Hindlimb muscle (tissue), 1 donor: Measurements from ENCODE around the gene AATF. TPM values are rescaled to one million over a fixed set of nuclear protein-coding genes. Genes with fewer than 3 reads are reported as not detected.

ENCODE experiments used
- DNase-seq: peaks from one replicate; pipeline ENCODE4 v3.0.0-alpha.2; 2013
- polyA plus RNA-seq: library from polyadenylated mRNA; unstranded; fragments of 120-200 nt; gene quantifications from one replicate; pipeline ENCODE4 v1.2.1, GENCODE V29; 2013; ENCODE audit not compliant: insufficient read length

Gene AATF
- polyA plus RNA-seq, 1 donor = 23.6 TPM

DNA sequence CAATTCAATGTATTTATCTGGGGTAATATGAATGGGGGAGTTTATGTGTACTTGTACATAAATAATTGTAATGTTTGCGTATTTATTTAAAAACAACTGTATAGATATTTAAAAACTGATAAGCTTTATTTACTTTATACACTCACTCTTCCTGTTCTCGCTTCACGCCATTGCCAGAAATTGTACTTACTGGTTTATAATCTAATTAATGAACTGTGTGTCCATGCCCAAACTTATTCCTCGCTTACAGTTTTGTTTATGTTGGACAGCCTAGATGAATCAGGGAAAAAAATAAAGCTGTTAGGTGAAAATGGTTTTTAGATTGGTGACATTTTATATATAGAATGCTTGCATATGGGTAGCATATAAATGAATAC, 30.8 kb downstream of the AATF start:
- no peak for DNase-seq

DNA sequence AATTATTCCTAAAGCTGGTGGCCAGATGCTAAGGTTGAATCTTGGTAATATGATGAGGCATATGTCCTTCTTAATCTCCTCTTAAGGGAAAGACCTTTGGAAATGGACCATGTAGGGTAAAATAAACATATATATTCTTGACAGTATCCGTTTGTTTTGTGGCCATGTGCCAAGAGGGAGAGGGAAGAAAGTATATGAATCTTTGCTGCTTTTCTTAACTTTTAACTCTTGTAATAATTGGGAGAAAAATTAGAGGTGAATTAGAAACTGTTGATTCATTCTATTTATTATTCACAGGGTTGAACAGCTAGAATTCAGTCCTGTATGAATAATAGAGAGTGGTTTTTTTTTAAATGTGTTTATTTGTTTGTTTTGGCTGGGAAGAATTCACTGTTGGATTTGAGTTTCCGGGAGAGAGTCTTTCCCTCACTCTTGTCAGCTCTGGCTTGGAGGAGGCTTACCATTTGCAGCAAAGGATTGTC, 31.6 kb downstream of the AATF start:
- no peak for DNase-seq

DNA sequence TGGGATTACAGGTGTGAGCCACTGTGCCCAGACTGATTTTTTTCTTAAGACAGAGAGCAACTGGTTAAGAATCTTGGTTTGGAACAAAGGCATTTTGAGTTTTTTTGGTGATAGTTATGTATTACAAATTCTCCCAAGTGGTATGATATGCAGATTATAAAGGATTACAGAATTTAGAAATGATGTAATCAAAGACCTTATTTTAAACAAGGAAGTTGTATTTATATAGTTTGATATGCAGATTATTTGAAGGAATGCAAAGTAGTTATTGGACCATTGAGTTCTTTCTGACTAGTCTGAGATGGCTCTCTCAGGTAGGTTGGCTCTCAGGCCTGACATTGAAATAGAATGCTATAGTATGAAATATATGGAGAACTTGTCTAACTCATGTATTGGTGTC, 34.9 kb downstream of the AATF start:
- DNase-seq = no peak

DNA sequence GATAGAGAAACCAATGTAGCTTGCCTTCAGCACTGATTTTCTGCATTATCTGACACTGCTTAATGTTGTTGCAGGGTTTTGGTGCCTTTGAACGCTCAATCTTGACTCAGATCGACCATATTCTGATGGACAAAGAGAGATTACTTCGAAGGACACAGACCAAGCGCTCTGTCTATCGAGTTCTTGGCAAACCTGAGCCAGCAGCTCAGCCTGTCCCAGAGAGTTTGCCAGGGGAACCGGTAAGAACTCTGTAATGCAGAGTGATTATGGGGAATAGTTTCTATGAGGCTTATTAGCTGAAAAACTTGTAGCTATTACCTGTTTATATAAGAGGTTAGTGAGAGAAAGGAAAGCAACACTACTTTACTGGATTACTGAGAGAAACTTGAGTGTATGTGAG, 40.4 kb downstream of the AATF start:
- DNase-seq = no peak

DNA sequence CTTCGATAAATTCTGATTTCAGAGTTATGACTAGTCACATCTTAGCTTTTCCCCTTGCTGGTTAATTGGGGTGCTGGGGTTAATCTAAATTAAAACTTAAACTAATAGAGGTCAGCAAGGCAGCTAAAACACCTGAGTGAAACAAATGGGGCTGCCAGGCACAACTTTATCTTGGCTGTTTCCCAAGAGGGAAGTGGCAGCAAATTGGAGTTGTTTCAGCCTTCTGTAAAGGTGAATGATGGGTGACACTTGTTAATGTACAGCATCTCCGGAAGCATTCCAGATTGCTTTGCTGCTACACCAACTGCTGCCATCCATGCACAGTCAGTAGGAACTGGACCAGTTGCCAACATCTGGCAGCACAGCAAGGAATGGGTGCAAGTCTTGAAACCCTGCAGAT, 43.9 kb downstream of the AATF start:
- DNase-seq = no peak

DNA sequence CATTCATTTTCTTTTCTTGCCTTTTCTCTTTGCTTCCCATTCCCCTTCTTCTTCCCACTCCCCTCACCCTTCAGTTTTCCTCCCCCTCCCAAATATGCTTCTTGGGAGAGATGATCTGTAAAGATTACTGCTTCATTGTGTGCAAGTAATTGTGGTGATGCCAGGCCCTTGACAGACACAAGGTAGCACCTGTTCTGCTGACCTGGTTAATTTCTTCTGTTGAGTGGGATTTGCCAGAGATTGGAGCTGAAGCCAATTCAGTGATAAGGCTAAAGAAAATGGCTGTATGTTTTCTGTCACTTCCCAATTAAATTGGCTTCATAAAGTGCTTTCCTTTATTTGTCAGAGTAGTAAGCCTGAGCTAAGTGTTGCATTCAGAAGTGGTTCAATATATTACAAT, 44.5 kb downstream of the AATF start:
- DNase-seq = no peak

DNA sequence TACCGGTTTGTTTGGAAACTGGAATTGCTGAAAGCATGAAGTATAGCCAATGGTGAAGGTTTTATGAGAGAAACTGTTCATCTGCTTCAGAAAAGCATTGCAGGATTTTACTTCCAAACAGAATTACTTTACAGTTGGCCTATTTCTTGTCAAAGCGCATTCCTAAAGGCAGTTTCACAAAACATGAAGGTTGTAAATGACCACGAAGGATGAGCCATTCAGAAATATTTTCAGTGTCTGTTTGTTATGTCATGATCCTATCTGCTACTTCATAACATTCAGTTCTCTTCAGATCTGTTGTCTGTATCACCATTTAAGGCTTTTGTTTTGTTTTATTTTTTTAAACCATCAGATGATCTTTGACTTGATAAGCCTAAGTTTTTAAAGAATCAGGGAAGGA, 45.7 kb downstream of the AATF start:
- DNase-seq = no peak

DNA sequence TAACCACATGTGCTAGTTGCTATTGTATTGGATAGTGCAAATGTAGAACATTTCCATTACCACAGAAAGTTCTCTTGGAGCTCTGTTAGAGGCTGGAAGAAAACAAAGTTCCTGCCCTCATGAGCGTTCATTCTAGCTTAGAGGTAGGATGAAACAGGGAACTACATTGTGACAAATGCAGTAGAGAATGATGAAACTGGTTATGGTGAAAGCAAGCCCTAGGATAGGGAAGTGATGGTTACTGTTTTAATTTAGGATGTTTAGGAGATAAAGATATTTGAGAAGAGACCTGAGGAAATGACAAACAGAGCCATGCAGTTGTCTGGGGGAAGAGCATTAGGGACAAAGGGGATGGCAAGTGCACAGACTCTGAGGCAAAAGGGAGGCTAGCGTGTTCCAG, 50.7 kb downstream of the AATF start:
- DNase-seq = no peak

DNA sequence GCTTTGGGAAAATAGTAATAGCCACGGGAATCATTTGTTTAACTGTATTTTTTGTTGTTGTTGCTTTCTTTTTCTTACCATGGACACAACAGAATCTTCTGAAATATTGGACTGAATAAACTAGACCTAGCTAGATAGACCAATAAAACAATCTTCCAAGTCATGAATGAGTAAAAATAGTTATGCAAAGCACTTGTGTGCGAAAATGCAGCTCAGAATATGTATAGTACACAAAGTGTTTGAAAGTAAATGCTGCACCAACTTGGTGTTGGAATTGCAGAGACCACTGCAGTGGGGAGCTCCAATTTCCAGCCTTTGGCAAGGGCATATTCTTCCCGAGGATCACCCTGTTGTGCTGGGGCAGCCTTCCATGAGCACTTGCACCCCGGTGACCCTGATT, 68.0 kb downstream of the AATF start:
- DNase-seq = no peak

DNA sequence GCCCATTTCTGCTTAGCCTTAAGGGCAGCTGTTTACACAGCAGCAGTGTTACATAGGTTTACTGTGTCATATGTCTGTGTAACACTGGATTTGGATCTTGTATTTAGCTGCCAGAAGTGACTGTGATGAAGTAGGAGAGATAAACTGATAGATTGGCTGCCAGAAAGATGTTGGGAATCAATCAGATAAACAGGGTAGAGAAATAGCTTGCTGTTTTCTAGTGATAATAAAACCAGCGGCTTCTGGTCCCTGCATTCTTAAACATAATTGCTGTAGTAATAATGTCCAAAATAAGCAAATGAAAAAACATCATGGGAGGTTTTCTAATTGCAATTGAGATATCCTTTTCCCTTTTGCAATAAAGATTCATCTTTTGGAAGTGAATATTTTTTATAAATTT, 68.7 kb downstream of the AATF start:
- DNase-seq = no peak

DNA sequence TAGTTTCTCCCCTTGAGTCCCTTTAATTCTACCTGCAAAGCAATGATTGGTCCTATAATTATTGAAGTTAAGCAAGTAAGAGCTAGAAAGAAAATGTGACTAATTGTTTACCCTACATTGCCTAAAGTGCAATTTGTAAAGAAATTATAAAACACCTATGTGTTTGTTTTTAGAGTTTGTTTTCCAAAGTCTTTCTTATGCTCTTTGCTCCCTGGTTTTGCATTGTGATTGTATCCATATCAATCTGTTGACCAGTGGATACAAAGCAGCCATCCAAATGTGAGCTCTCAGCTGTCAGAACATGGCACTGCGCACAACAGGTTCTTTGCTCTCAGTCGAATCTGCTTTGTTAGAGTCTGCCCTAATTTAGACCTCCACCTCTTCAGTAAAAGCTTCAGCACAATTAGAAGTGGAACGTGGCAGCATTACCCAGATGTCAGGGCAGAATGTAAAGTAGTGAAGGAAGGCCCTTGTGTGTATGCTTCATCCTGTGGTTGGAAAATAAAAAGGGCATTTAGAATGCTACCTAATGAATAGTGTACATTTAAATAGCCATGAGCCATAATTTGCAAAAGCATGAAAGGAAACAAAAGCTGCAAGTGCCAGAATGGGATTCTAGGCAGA, 70.5 kb downstream of the AATF start:
- no peak for DNase-seq

DNA sequence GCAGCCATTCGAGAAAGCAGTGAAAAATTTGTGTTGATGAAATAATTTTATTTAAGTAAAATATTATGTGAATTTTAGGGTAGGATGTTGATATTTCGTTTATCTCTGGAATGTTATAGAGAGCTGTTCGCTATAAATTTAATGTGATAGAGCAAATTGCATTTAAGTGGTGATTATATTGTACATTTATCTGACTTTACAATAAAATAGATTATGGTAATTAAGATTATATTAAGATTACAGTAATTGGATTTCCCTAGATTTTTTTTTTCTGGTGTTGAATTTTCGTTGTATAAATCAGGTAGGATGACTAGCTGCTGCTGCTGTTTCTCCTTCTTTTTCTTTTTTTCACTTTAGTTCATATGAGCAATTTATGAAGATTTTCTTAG, 71.0 kb downstream of the AATF start:
- no peak for DNase-seq

DNA sequence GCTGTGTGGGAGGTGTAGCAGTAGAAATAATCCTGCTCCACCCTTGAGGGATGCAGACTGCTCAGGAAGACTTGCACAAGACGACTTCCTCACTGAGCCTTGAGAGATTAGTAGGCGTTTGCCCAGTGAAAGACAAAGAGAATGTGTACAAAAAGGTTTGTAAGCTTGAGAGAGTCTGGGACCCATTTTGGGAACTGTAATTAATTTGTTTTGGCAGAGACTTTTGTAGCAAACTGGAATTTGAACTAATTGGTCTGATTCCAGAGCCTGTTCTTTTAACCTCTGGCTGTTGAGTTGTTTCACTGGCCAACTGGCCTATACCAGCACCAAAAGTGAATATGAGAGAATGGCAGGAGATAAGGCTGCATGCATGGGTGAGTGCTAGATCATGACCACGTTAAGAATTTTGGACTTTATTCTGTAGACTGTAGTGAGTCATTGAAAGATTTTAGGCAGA, 75.5 kb downstream of the AATF start:
- DNase-seq = no peak

DNA sequence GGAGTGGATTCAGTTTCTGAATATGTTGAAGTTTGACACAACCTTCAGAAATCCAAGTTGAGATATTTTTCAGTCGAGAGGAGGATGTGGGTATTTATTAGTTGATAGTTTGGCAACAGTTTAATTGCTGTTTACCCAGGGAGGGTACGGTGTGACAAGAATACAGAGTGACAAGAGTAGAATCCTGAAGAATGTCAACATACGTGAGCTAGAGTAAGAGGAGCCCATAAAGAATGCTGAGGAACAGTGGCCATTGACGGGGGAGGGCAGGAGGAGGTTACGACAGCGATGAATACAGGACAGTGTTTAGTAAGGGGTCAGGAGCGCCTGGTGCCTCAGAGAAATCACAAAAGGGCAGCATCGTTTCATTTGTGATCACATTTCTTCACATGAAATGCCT, 76.5 kb downstream of the AATF start:
- DNase-seq = no peak

DNA sequence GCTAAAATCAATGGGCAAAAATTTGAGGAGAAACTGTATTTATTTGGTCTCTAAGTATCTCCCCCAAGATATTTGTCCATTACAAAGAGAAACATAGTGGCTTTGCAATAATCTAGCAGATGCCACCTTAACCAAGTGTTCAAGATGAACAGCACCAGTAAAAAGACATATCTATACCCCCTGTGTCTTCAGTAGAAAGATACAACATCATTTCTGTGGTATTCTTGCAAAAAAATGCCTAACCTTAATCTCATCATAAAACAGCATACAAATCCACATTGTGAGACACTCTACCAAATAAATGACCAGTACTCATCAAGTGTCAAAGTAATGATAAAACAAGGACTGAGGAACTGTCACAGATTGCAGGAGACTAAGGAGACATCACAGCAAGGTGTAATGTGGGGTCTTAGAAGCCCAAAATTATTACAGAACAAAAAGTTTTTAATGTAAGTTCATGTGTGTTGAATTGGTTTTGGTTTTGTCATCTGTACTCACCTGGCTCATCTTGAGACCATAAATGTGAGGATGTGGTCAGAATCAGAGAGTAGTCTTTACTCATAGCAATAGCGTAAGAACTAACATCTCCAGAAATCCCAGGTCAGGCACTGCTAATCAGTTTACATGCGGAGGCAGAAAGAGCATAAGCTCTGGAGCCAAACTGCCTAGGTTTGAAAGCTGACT, 77.2 kb downstream of the AATF start:
- no peak for DNase-seq

DNA sequence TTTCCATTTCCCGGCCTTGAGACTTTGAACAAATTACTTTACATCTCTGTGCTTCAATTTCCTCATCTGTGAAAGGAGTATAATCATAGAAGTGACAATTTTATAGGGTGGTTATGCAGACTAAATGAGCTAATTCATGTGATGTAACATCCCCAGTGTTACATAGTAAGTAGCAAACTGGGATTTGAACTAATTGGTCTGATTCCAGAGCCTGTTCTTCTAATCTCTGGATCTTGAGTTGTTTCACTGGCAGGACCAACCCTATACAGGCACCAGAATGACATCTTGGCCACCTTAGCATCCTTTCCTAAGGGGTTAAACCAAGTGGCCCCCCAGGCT, 77.7 kb downstream of the AATF start:
- no peak for DNase-seq

DNA sequence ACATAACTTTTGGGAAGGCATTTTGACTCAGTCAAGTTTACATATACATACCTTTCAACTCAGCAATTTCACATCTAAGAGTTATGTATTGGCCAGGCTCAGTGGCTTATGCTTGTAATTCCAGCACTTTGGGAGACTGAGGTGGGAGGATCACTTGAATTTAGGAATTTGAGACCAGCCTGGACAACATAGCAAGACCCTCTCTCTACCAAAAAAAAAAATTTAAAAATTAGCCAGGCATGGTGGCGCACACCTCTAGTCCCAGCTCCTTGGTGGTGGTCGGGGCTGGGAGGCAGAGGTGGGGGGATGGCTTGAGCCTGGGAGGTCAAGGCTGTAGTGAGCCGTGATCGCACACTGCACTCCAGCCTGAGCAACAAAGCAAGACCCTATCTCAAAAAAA, 79.3 kb downstream of the AATF start:
- DNase-seq = no peak

DNA sequence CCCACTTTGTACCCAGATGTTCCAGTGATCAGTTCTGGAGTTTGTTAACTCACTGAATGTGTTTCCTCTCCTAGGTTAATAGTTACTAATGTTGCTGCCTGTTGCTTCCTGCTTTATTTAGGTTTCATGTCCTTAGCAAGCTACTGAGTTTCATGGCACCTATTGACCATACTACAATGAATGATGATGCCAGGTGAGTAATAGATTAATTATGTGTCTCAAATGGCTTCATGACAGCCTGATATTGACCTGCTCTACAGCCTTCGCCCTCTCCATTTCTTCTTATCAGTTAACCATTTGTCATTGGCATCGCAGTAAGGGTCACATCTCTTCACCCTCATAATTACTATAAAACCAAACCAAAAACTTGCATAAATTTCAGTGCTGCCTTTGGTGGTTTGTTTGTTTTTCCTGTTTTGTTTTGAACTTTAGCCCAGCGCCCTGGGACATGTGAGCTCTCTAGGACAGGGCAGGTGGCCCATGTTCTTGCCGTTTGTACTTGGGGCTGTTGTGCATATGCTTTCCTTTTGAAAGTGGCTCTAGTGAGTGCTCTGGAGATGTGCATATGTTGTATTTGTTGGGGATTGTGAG, 82.8 kb downstream of the AATF start:
- no peak for DNase-seq

DNA sequence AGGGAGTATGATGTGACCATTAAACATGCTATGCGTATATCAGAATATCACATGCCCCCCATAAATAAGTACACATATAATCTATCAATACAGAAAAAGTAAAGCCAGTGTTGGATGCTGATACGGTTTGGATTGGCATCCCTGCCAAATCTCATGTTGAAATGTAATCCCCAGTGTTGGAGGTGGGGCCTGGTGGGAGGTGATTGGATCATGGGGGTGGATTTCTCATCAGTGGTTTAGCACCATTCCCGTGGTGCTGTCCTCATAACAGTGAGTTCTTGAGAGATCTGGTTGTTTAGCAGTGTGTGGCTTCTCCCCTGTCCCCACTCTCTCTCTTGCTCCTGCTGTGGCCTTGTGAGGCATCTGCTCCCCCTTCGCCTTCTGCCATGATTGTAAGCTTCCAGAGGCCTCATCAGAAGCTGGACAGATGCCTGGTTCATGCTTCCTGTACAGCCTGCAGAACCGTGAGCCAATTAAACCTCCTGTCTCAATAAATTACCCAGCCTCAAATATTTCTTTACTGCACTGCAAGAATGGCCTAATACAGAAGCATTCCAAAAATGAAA, 88.9 kb downstream of the AATF start:
- no peak for DNase-seq

DNA sequence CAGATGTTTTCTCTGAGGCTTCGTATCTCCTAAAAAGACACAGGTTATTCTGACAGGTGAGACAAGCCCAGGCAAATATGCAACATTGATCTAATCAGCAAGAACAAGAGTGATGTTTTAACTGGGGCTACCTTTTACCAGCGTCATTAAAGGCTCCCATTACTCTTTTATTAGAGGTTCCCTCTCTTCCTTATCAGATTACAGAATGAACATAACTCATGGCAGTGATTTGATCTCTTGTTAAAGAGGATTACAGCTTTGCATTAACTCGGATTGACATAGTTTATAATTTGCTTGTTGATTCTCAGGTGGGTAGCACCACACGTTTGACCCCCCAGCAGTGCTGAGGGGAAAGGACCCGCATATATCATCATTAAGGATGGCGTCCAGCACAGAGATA, 90.5 kb downstream of the AATF start:
- DNase-seq = no peak

DNA sequence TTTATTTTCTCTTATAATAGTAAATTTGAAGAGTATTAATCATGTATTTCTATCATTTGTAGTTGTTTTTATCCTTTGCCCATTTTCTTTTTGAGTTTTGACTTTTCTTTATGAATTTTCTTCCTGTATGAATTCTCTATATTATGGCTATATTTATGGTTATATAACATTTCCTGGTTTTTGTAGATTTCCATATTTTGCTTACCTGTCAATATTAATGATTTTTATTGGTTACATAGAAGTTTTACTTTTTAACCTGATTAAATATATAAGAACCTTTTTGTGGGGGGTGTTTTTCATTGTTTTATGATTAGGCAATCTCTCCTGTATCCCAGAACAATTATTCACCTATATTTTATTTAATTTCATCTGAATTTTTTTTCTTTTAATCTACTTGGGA, 93.2 kb downstream of the AATF start:
- no peak for DNase-seq

DNA sequence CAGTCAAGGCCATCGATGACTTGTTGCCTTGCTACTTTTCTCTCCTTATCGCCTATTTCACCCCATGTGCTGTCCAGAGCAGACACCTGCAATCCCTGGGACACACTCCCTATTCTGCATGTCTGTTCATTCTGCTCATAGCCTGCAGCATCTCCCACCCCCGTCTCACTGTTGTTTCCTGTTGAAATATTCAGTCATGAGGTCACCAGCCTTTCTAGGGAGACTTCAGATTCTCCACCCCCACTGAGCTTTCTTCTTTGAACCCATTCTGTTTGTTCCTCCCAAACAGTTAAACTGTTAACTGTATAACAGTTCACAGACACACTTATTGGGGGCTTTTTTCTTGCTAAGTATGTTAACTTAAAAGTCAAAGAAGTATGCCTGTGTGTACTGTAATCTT, 94.4 kb downstream of the AATF start:
- DNase-seq = no peak

DNA sequence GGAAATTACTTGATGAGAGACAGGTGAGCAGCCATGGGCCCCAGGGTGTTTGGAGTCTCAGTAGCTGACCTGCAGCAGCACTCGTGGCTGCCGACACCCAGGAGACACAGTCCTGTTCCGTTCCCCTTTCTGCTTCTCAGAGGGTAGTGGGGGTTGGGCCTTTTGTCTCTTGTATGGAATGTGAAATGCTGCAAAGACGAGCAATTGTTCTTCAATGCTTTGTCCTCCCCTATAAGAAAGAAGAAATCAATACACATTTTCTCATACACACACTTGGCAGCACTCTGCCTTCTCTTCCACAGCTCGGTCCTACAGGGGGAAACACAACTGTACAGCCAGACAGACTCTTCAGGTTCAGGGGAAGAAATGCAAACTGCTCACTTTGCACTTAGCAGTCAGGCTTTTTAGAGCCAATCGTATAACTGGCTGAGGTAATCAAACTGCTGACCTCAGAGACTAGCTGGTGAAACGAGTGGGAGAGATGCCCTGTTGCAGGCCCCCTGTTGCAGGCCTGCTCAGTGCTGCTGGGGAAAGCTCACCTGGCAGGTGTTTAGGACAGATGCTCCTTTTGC, 96.7 kb downstream of the AATF start:
- DNase-seq = no peak

DNA sequence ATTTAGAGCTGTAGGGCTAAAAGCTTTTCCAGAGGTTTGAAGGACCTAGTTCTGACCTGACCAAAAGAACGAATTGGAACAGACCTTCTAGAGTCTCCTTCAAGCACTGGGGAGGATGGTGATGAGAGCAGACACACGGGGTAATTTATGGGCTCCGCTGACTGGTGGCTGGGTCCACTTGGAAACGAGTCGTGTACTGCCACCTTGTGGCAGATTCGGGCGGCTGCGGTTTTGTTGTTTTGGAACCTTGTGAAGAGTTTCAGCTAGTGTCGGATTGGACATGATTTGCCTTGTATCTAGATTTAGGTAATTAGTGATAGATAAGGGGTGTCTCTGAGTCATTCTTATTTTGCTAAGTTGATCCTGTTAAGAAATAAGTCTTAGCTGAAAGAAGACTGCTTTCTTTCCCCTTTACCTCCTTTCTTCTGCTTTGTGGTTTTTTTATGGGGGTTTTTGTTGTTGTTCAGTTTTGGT, 98.9 kb downstream of the AATF start:
- peak; percentile 79 for DNase-seq
